HepG2 (cell line): ENCODE results near the gene MYO19. TPM values are rescaled to one million over a fixed set of nuclear protein-coding genes. Genes with fewer than 3 reads are reported as not detected.

Experiments used
- ATAC-seq: fragments of 200-7000 bp; cut with Tn5 transposase; 3 replicates; pipeline ENCODE4 v1.9.1; 2020; ENCODE audit warnings: mild to moderate bottlenecking, moderate library complexity
- BruUV-seq: library from RNA; stranded (reverse); fragments of 400-500 nt; replicated peaks from 2 replicates; lab custom pipeline; 2021; lab: Mats Ljungman, UMichigan
- CTCF ChIA-PET: fragments of 300-600 bp; formaldehyde crosslinking; extraction: SDS; loops from one replicate; lab custom pipeline; 2021; ENCODE audit warnings: low total read pairs, inconsistent platforms, low intra/inter-chr PET ratio; lab: Yijun Ruan, JAX
- POLR2A ChIA-PET: fragments of 350-600 bp; sonication (Branson Sonifier 250); formaldehyde crosslinking; loops from one replicate; lab custom pipeline; 2020; ENCODE audit warnings: antibody characterized with exemption, inconsistent platforms; lab: Yijun Ruan, JAX
- DNase-seq: peaks from one replicate; pipeline ENCODE4 v3.0.0-alpha.2; 2015; ENCODE audit warnings: low spot score
- FAIRE-seq: peaks from 3 replicates; lab custom pipeline; 2011; peaks lifted over from hg19 to GRCh38; lab: Jason Lieb, UNC
- H2AFZ ChIP-seq: one replicate; pipeline ENCODE4 v1.6.1; 2011; ENCODE audit warnings: low read length, inconsistent platforms
- H3K27ac ChIP-seq: fragments of 300-600 bp; 3 replicates; pipeline ENCODE4 v1.8.0; 2011; ENCODE audit warnings: mixed run types, mild to moderate bottlenecking, mixed read lengths, low read length, inconsistent platforms; ENCODE audit not compliant: insufficient read depth; ENCODE audit errors: extremely low read length
- H3K27me3 ChIP-seq, 2 experiments: fragments of 200-600 bp in 1 of 2; 2 replicates in 1 of 2; 3 replicates in 1 of 2; pipeline versions ENCODE4 v1.6.0 to v1.8.0; 2011; ENCODE audit warnings: low read length in 2 of 2, mild to moderate bottlenecking in 2 of 2, moderate library complexity in 2 of 2, inconsistent platforms in 1 of 2; ENCODE audit not compliant: insufficient read depth in 2 of 2, control insufficient read depth in 1 of 2
- H3K36me3 ChIP-seq, 2 experiments: fragments of 200-600 bp in 1 of 2; replicated peaks in 1 of 2; 2 replicates in 1 of 2; 3 replicates in 1 of 2; pipeline versions ENCODE4 v1.5.1 to v1.8.0; 2011; ENCODE audit warnings: low read length in 2 of 2, inconsistent platforms in 1 of 2; ENCODE audit not compliant: insufficient read depth in 2 of 2, control insufficient read depth in 1 of 2
- H3K4me1 ChIP-seq: 2 replicates; pipeline ENCODE4 v1.5.1; 2012; ENCODE audit warnings: low read length, inconsistent platforms; ENCODE audit not compliant: insufficient read depth
- H3K4me2 ChIP-seq: 2 replicates; pipeline ENCODE4 v1.6.0; 2011; ENCODE audit warnings: low read depth, low read length, inconsistent platforms
- H3K4me3 ChIP-seq, 3 experiments: fragments of 200-600 bp in 1 of 3; sonication (generic), shearing (Covaris generic) in 1 of 3; replicated peaks in 1 of 3; 2 replicates each; pipeline ENCODE4 v1.5.1; 2011 to 2016; ENCODE audit warnings: low read length in 3 of 3, inconsistent platforms in 2 of 3, low read depth in 2 of 3, mild to moderate bottlenecking in 2 of 3, control low read depth in 1 of 3, mixed read lengths in 1 of 3; ENCODE audit not compliant: insufficient read depth in 1 of 3
- H3K79me2 ChIP-seq: one replicate; pipeline ENCODE4 v1.6.1; 2011; ENCODE audit warnings: low read length, inconsistent platforms; ENCODE audit not compliant: insufficient read depth
- H3K9ac ChIP-seq: 2 replicates; pipeline ENCODE4 v1.6.0; 2011; ENCODE audit warnings: mild to moderate bottlenecking, low read depth, low read length, inconsistent platforms; ENCODE audit not compliant: insufficient read depth
- H3K9me3 ChIP-seq: 2 replicates; pipeline ENCODE4 v1.5.1; 2012; ENCODE audit warnings: mild to moderate bottlenecking, low read length
- H4K20me1 ChIP-seq: 2 replicates; pipeline ENCODE4 v1.6.0; 2011; ENCODE audit warnings: inconsistent platforms, mild to moderate bottlenecking, low read length, moderate library complexity; ENCODE audit not compliant: insufficient read depth
- MXD4 ChIP-seq: IDR thresholded peaks from 2 replicates; pipeline ENCODE4 v1.6.1; 2016; ENCODE audit warnings: mild to moderate bottlenecking, missing biosample characterization, missing genetic modification reagents
- ZFP36L1 ChIP-seq: sonication (generic); formaldehyde crosslinking; IDR thresholded peaks from 2 replicates; pipeline ENCODE4 v1.8.0; 2022; ENCODE audit warnings: mild to moderate bottlenecking, missing genetic modification reagents, moderate library complexity
- ZNF138 ChIP-seq: sonication (generic); formaldehyde crosslinking; IDR thresholded peaks from 2 replicates; pipeline ENCODE4 v1.5.0; 2020; ENCODE audit warnings: mild to moderate bottlenecking, low read depth, missing genetic modification reagents
- WGBS: methylation state at CpG from one replicate; pipeline ENCODE4 v1.1.6; 2017; ENCODE audit warnings: low lambda C conversion rate; 5-methylcytosine and 5-hydroxymethylcytosine counted together
- in situ Hi-C: cut with HindIII; loops from 2 replicates; pipeline ENCODE4 v1.10.0; 2017; ENCODE audit warnings: low pct_unique_long_range_greater_than_20kb; ENCODE audit not compliant: extremely low pct_ligation_motif_present
- intact Hi-C: fragments of 100-400 bp; cut with micrococcal nuclease; formaldehyde crosslinking; loops from one replicate; pipeline ENCODE4 v1.10.0; 2022; ENCODE audit not compliant: unreplicated experiment
- polyA plus RNA-seq, 8 experiments: library from polyadenylated mRNA; depleted of rRNA in 3 of 8; stranded (reverse) in 7 of 8; unstranded in 1 of 8; fragments of >200 nt; fragmentation: Illumina TruSeq in 4 of 8; extraction: Trizol in 4 of 8; gene quantifications; 2 replicates each; pipeline versions ENCODE4 v1.2.1 to v1.2.3, GENCODE V29; 2011 to 2016; ENCODE audit warnings: low read depth in 4 of 8, missing spikeins in 1 of 8, mixed read lengths in 1 of 8; ENCODE audit not compliant: insufficient read depth in 1 of 8
- total RNA-seq, 5 experiments: library from RNA; depleted of rRNA; stranded (reverse); fragments of >200 nt; fragmentation: Illumina TruSeq; extraction: Trizol; gene quantifications; 2 replicates each; pipeline ENCODE4 v1.2.3, GENCODE V29; 2016; ENCODE audit warnings: low read depth in 1 of 5
- TF ChIP-seq, protein P1 (sequence below): sonication (generic); formaldehyde crosslinking; conservative IDR thresholded peaks from 2 replicates; pipeline ENCODE4 v1.8.0; 2022; ENCODE audit warnings: missing genetic modification reagents

Gene MYO19
- total and polyA plus RNA-seq, 2 of the 13 experiments (the other 11 are each of a cell fraction or from before 2014, with no cell fraction given) = 75.7 to 82.3 TPM

- in situ Hi-C loops = no loop called here
- CTCF ChIA-PET = no interaction called here
Measured at GRCh38 chr17:36461330-36462110, 73.1 kb downstream of the MYO19 start.

DNA sequence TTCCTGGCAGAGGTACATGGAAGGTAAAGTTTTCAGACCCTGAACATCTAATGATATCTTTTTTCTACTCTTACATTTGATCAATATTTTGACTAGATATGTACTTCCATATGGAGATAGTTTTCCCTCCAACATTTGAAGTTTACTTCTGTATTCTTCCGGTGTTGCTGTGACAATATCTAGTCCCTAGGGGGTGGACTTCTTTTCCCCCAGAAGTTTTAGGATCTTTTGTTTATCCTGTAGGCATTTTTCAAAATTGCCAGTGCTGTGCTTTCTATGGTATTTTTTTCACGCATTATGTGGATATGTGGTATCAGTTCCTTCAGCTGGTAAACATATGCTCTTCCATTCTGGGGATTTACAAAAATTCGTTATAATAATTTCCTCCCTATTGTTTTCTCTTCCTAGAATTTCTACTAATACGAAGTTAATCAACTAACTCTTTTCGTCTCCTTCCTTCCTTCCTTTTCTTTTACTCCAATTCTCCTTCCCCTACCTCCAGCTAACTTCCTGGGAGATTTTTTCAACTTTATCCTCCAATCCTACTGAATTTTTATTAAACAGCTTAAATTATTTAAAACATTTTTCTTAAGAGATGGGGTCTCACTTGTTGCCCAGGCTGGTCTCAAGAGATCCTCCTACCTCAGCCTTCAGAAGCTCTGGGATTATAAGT lies 74.3 kb downstream of the MYO19 start:
- no peaks in the 10 kb centered on the region for H3K9me3 ChIP-seq
- ATAC-seq (no peak), DNase-seq (no peak), FAIRE-seq (no peak)
- no peaks in the 10 kb centered on the region for H3K36me3 ChIP-seq
- H3K27me3 ChIP-seq = peaks cover 2 to 15% of the 10 kb centered on the region in 2 experiments; a peak in 2 of 5 replicates
- CTCF ChIA-PET = no interaction called here
- H4K20me1 ChIP-seq = no peaks in the 10 kb centered on the region
- H3K79me2 ChIP-seq = no peaks in the 10 kb centered on the region
- no TSS peak for BruUV-seq
- TF ChIP-seq ZNF138 (CRISPR knock-in tag) = no peak
- H3K27ac ChIP-seq = no peak overlapping the region
- WGBS = 2% methylated on average over 5 of the region's 5 CpGs
- no peak overlapping the region for H3K4me3 ChIP-seq
- H2AFZ ChIP-seq = no peak overlapping the region
- in situ Hi-C loops (no loop called here), intact Hi-C loops (no loop called here)
- no peak overlapping the region for H3K4me2 ChIP-seq
- no peak overlapping the region for H3K9ac ChIP-seq
- POLR2A ChIA-PET = no interaction called here
- no peaks in the 10 kb centered on the region for H3K4me1 ChIP-seq

More at GRCh38 chr17:36461330-36462110, 73.1 kb downstream of the MYO19 start:
- TF ChIP-seq, protein P1, sequence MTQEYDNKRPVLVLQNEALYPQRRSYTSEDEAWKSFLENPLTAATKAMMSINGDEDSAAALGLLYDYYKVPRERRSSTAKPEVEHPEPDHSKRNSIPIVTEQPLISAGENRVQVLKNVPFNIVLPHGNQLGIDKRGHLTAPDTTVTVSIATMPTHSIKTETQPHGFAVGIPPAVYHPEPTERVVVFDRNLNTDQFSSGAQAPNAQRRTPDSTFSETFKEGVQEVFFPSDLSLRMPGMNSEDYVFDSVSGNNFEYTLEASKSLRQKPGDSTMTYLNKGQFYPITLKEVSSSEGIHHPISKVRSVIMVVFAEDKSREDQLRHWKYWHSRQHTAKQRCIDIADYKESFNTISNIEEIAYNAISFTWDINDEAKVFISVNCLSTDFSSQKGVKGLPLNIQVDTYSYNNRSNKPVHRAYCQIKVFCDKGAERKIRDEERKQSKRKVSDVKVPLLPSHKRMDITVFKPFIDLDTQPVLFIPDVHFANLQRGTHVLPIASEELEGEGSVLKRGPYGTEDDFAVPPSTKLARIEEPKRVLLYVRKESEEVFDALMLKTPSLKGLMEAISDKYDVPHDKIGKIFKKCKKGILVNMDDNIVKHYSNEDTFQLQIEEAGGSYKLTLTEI (CRISPR knock-in tag) = no peak
- no peak for TF ChIP-seq MXD4 (CRISPR knock-in tag)
- no peak for TF ChIP-seq ZFP36L1
- BruUV-seq = no TSS peak
- Histone ChIP-seq H3K4me2 (no peak overlapping the region), H4K20me1 (no peaks in the 10 kb centered on the region), H3K9me3 (no peaks in the 10 kb centered on the region), H3K79me2 (no peaks in the 10 kb centered on the region), H3K9ac (no peak overlapping the region), H3K36me3 (no peaks in the 10 kb centered on the region), H2AFZ (no peak overlapping the region), H3K4me3 (no peak overlapping the region), H3K27ac (no peak overlapping the region), H3K4me1 (no peaks in the 10 kb centered on the region), H3K27me3 (peaks cover 2 to 15% of the 10 kb centered on the region in 2 experiments; a peak in 2 of 5 replicates)
- ATAC-seq (no peak), DNase-seq (no peak), FAIRE-seq (no peak)
- POLR2A ChIA-PET = no interaction called here
- intact Hi-C loops = no loop called here
- 1% methylated on average over 8 of the region's 10 CpGs for WGBS
